ENCODE data around the gene RRP8. TPM values are rescaled to one million over a fixed set of nuclear protein-coding genes. Genes with fewer than 3 reads are reported as not detected.

Gene RRP8
- total RNA-seq, 1 donor from 2014 or later: 23.9 TPM

DNA sequence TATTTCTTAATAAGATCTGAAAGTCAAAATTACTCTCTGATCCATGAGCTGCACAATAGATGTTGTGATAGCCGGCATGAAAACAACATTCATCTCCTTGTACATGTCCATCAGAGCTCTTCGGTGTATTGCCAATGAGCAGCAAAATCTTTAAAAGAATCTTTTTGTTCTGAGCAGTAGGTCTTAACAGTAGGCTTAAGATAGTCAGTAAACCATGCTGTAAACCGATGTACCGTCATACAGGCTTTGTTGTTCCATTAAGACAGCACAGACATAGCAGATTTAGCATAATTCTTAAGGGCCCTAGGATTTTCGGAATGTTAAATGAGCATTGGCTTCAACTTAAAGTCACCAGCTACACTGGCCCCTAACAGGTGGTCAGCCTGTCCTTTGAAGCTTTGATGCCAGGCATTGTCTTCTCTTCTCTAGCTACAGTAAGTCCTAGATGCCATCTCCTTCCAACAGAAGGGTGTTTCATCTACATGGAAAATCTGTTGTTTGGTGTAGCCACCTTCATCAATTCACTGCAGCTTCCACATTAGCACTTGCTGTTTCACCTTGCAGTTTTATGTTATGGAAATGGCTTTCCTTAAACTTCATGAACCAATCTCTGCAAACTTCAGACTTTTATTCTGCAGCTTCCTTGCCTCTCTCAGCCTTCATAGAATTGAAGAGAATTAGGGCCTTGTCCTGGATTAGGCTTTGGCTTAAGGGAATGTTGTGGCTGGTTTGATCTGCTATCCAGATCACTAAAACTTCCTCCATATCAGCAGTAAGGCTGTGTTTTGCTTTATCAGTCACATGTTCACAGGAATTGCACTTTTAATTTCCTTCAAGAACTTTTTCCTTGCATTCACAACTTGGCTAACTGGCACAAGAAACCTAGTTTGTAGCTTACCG, 28.4 kb downstream of the RRP8 start:
- peaks cover 3% of the 10 kb centered on the region for H3K9me3 Mint-ChIP-seq (ENCODE audit: unreplicated experiment)
- FAIRE-seq: no peak
- Histone ChIP-seq H3K4me2 (ENCODE audit: low read length) (no peak overlapping the region), H3K27ac (ENCODE audit: low read depth, low read length) (no peak overlapping the region), H3K4me3 (ENCODE audit: insufficient read depth, low read depth, low read length) (no peak overlapping the region), H2AFZ (ENCODE audit: low read depth, low read length) (no peak overlapping the region), H3K27me3 (ENCODE audit: insufficient read depth, low read length) (no peaks in the 10 kb centered on the region), H3K9me3 (ENCODE audit: insufficient read depth, low read depth, low read length) (no peaks in the 10 kb centered on the region), H3K9ac (ENCODE audit: low read length) (no peak overlapping the region), H3K4me1 (ENCODE audit: insufficient read depth, low read length) (peaks cover 13% of the 10 kb centered on the region), H3K36me3 (ENCODE audit: insufficient read depth, low read length) (no peaks in the 10 kb centered on the region), H3K79me2 (ENCODE audit: insufficient read depth, low read length) (no peaks in the 10 kb centered on the region), H4K20me1 (ENCODE audit: insufficient read depth, low read length) (peaks cover 11% of the 10 kb centered on the region)
- no peak for DNase-seq (ENCODE audit: low read depth)
- no peak overlapping the region for H3K27ac Mint-ChIP-seq (ENCODE audit: unreplicated experiment)
- peaks cover 21% of the 10 kb centered on the region for H3K4me1 Mint-ChIP-seq (ENCODE audit: low read depth, unreplicated experiment)
- H3K36me3 Mint-ChIP-seq (ENCODE audit: low read depth, unreplicated experiment): peaks cover 9% of the 10 kb centered on the region
- H3K27me3 Mint-ChIP-seq (ENCODE audit: low read depth, unreplicated experiment): no peaks in the 10 kb centered on the region
- no peak overlapping the region for H3K4me3 Mint-ChIP-seq (ENCODE audit: unreplicated experiment)
- no peak for TF ChIP-seq EZH2 (IDR thresholded peaks at IDR 0.05; ENCODE audit: insufficient read depth, low read length)
- TF ChIP-seq, protein P1, sequence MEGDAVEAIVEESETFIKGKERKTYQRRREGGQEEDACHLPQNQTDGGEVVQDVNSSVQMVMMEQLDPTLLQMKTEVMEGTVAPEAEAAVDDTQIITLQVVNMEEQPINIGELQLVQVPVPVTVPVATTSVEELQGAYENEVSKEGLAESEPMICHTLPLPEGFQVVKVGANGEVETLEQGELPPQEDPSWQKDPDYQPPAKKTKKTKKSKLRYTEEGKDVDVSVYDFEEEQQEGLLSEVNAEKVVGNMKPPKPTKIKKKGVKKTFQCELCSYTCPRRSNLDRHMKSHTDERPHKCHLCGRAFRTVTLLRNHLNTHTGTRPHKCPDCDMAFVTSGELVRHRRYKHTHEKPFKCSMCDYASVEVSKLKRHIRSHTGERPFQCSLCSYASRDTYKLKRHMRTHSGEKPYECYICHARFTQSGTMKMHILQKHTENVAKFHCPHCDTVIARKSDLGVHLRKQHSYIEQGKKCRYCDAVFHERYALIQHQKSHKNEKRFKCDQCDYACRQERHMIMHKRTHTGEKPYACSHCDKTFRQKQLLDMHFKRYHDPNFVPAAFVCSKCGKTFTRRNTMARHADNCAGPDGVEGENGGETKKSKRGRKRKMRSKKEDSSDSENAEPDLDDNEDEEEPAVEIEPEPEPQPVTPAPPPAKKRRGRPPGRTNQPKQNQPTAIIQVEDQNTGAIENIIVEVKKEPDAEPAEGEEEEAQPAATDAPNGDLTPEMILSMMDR (IDR thresholded peaks at IDR 0.05; ENCODE audit: insufficient read depth, low read depth, low read length): no peak

DNA sequence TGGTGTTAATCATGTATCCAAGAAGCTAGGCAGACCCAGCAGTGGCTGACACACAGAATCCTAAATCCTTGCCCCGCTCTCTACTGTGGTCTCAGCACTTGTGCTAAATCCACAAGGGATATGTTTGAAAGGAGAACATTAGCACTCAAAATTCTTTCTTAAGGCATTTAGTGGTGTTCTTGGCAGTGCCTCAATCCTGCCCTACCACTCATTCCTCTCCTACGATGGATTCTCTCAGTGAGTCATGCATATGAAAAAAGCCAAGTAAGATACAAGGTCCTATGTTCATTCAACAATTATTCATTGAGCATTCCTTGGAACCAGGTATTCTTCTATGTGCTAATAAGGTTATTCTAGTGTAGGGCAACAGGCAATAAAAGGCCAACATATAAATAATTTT, 31.2 kb downstream of the RRP8 start:
- Histone ChIP-seq H3K4me2 (ENCODE audit: low read length) (peak overlapping the region; percentile 27), H3K36me3 (ENCODE audit: insufficient read depth, low read length) (no peaks in the 10 kb centered on the region), H3K27ac (ENCODE audit: low read depth, low read length) (no peak overlapping the region), H3K27me3 (ENCODE audit: insufficient read depth, low read length) (no peaks in the 10 kb centered on the region), H3K9ac (ENCODE audit: low read length) (no peak overlapping the region), H3K4me3 (ENCODE audit: insufficient read depth, low read depth, low read length) (no peak overlapping the region), H4K20me1 (ENCODE audit: insufficient read depth, low read length) (peaks cover 20% of the 10 kb centered on the region), H3K9me3 (ENCODE audit: insufficient read depth, low read depth, low read length) (no peaks in the 10 kb centered on the region), H3K4me1 (ENCODE audit: insufficient read depth, low read length) (peaks cover 22% of the 10 kb centered on the region), H2AFZ (ENCODE audit: low read depth, low read length) (no peak overlapping the region), H3K79me2 (ENCODE audit: insufficient read depth, low read length) (no peaks in the 10 kb centered on the region)
- Mint-ChIP-seq H3K4me3 (ENCODE audit: unreplicated experiment) (no peak overlapping the region), H3K27ac (ENCODE audit: unreplicated experiment) (no peak overlapping the region), H3K36me3 (ENCODE audit: low read depth, unreplicated experiment) (peaks cover 11% of the 10 kb centered on the region), H3K9me3 (ENCODE audit: unreplicated experiment) (peaks cover 4% of the 10 kb centered on the region), H3K27me3 (ENCODE audit: low read depth, unreplicated experiment) (no peaks in the 10 kb centered on the region), H3K4me1 (ENCODE audit: low read depth, unreplicated experiment) (peaks cover 29% of the 10 kb centered on the region)
- FAIRE-seq: no peak
- DNase-seq (ENCODE audit: low read depth): peak; percentile 91
- no peak for TF ChIP-seq EZH2 (IDR thresholded peaks at IDR 0.05; ENCODE audit: insufficient read depth, low read length)
- TF ChIP-seq, protein P1 (IDR thresholded peaks at IDR 0.05; ENCODE audit: insufficient read depth, low read depth, low read length): no peak
